HG03558 (cell line): ENCODE results near the gene BRD7.
"Not testable (repeated sequence)": the region's sequence is repeated elsewhere in the genome, so short reads cannot be mapped to it uniquely, and the experiment has no call there.

Source experiments
- ATAC-seq: cut with Tn5 transposase; IDR thresholded peaks from one replicate; pipeline ENCODE4 v1.9.1; 2021; ENCODE audit warnings: moderate number of reproducible peaks; ENCODE audit not compliant: unreplicated experiment; ENCODE audit errors: extremely low read depth

BRD7 gene

GRCh38 chr16:50360033-50360778 lies 8.6 kb downstream of the BRD7 start:
- ATAC-seq, result no peak

- no peak for ATAC-seq
These were observed 9.2 kb downstream of the BRD7 start for GRCh38 chr16:50359626-50360025.

- ATAC-seq, result no peak
These were observed 13.9 kb downstream of the BRD7 start for GRCh38 chr16:50354629-50355456.

GRCh38 chr16:50354082-50354481 lies 14.7 kb downstream of the BRD7 start:
- no peak for ATAC-seq

GRCh38 chr16:50351952-50352351 lies 16.8 kb downstream of the BRD7 start:
- ATAC-seq, result no peak

GRCh38 chr16:50351116-50351515 lies 17.7 kb downstream of the BRD7 start:
- ATAC-seq, result no peak

- ATAC-seq, result not testable (repeated sequence)
These were observed 23.6 kb downstream of the BRD7 start for GRCh38 chr16:50345210-50345609.

GRCh38 chr16:50343566-50343965 lies 25.2 kb downstream of the BRD7 start:
- ATAC-seq, result not testable (repeated sequence)

- ATAC-seq, result no peak
These were observed 28.2 kb downstream of the BRD7 start for GRCh38 chr16:50340578-50340977.

- ATAC-seq, result no peak
These were observed 30.2 kb downstream of the BRD7 start for GRCh38 chr16:50338371-50339231.

GRCh38 chr16:50336884-50337283 lies 31.9 kb downstream of the BRD7 start:
- ATAC-seq, result no peak

GRCh38 chr16:50335196-50335958 lies 33.4 kb downstream of the BRD7 start:
- no peak for ATAC-seq

GRCh38 chr16:50334106-50334975 lies 34.4 kb downstream of the BRD7 start:
- ATAC-seq, result no peak

- ATAC-seq, result no peak
These were observed 36.2 kb downstream of the BRD7 start for GRCh38 chr16:50332599-50332998.

- no peak for ATAC-seq
These were observed 37.2 kb downstream of the BRD7 start for GRCh38 chr16:50331570-50331969.

GRCh38 chr16:50329446-50330189 lies 39.2 kb downstream of the BRD7 start:
- no peak for ATAC-seq

- no peak for ATAC-seq
These were observed 41.8 kb downstream of the BRD7 start for GRCh38 chr16:50326835-50327465.

GRCh38 chr16:50326264-50326663 lies 42.5 kb downstream of the BRD7 start:
- no peak for ATAC-seq
